Right ventricle myocardium superior (tissue), 1 donor: Measurements from ENCODE around the gene TAF4. TPM values are rescaled to one million over a fixed set of nuclear protein-coding genes. Genes with fewer than 3 reads are reported as not detected.

Experiments used
- ATAC-seq: fragments of 200-7000 bp; cut with Tn5 transposase; one replicate; pipeline ENCODE4 v1.9.1; 2020; ENCODE audit warnings: mild to moderate bottlenecking; ENCODE audit not compliant: poor library complexity
- DNase-seq: peaks from one replicate; pipeline ENCODE4 v3.0.0-alpha.2; 2020
- intact Hi-C: fragments of 100-400 bp; cut with DNase I; formaldehyde crosslinking; loops from one replicate; pipeline ENCODE4 v1.11.2; 2022
- microRNA-seq: library from miRNA; unstranded; fragments of <30 nt; microRNA quantifications from one replicate; pipeline ENCODE4 v1.2.0, GENCODE V29; 2020
- total RNA-seq: library from RNA; stranded (reverse); fragmentation: NEBNext Ultra II Directional; extraction: Animal tissue kit (Norgen Biotek cat#: 25700); gene quantifications from one replicate; pipeline ENCODE4 v1.2.1, GENCODE V29; 2021
- donor health status: DM: no; HTN: yes; CAD: no; lungs with severe emphysema.

The TAF4 gene
- total RNA-seq, 1 donor from 2014 or later, result 11.6 TPM

GRCh38 chr20:61926253-61926613 lies 139.4 kb downstream of the TAF4 start:
- peak; percentile 20 for DNase-seq
- intact Hi-C loops, result no loop called here
- ATAC-seq, result no peak

- DNase-seq, result peak; percentile 29
- intact Hi-C loops, result no loop called here
- no peak for ATAC-seq
Observed at GRCh38 chr20:61925555-61926252, 140.0 kb downstream of the TAF4 start.

- no peak for ATAC-seq
- intact Hi-C loops, result no loop called here
- DNase-seq, result peak; percentile 25
Observed at GRCh38 chr20:61924858-61925554, 140.7 kb downstream of the TAF4 start.

Small RNAs within 50 kb of the gene (microRNA-seq; reads per million reads assigned to microRNA genes)
- not detected for gene MIR1257
- not detected for gene MIR3195

Other genes with a start within 250 kb of the TAF4 start
- 51.7 TPM for gene LSM14B, start 56.6 kb upstream of the TAF4 start, total RNA-seq
- gene PSMA7, start 77.5 kb upstream of the TAF4 start, total RNA-seq, result 239 TPM
- gene SS18L1, start 77.9 kb upstream of the TAF4 start, total RNA-seq, result 8.9 TPM
- gene MTG2, start 117.1 kb upstream of the TAF4 start, total RNA-seq, result 20.8 TPM
- gene HRH3, start 154.4 kb upstream of the TAF4 start, total RNA-seq, result not detected
- 52.3 TPM for gene OSBPL2, start 172.6 kb upstream of the TAF4 start, total RNA-seq
- 68.5 TPM for gene ADRM1, start 237.1 kb upstream of the TAF4 start, total RNA-seq